T-helper 2 cell (primary cell): Measurements from ENCODE around the gene DTX1.
"Not testable (repeated sequence)": the region's sequence is repeated elsewhere in the genome, so short reads cannot be mapped to it uniquely, and the experiment has no call there.

Experiments
- DNase-seq, 5 experiments: peaks; one replicate each; pipeline versions ENCODE4 v3.0.0 to v3.0.0-alpha.2; 2012 to 2022

Gene DTX1

GRCh38 chr12:113137861-113138783 lies 81.6 kb downstream of the DTX1 start:
- no peak for DNase-seq

- DNase-seq = no peak
Observed at GRCh38 chr12:113138826-113139225, 82.3 kb downstream of the DTX1 start.

- DNase-seq = no peak
Observed at GRCh38 chr12:113140706-113141105, 84.2 kb downstream of the DTX1 start.

- not testable (repeated sequence) for DNase-seq
Observed at GRCh38 chr12:113141716-113142115, 85.2 kb downstream of the DTX1 start.

- no peak for DNase-seq
Observed at GRCh38 chr12:113142173-113142885, 85.8 kb downstream of the DTX1 start.

GRCh38 chr12:113142886-113143332 lies 86.4 kb downstream of the DTX1 start:
- DNase-seq = no peak

- no peak for DNase-seq
Observed at GRCh38 chr12:113143959-113144358, 87.4 kb downstream of the DTX1 start.

- no peak for DNase-seq
Observed at GRCh38 chr12:113144806-113145205, 88.3 kb downstream of the DTX1 start.

- no peak for DNase-seq
Observed at GRCh38 chr12:113145720-113146551, 89.4 kb downstream of the DTX1 start.

GRCh38 chr12:113146999-113147398 lies 90.5 kb downstream of the DTX1 start:
- DNase-seq = no peak
